NCI-H1417 (cell line): ENCODE data around the gene GNPTG.

ENCODE experiments used
- DNase-seq, 3 experiments: peaks; one replicate each; lab custom pipeline; 2025; lab: John Stamatoyannopoulos, UW

GNPTG gene

GRCh38 chr16:1347286-1347855 is 4.4 kb upstream of the GNPTG start:
- DNase-seq: no peak

- DNase-seq: no peak
Observed at GRCh38 chr16:1347962-1348361, 3.8 kb upstream of the GNPTG start.

GRCh38 chr16:1348441-1348840 is 3.3 kb upstream of the GNPTG start:
- DNase-seq: no peak

DNA sequence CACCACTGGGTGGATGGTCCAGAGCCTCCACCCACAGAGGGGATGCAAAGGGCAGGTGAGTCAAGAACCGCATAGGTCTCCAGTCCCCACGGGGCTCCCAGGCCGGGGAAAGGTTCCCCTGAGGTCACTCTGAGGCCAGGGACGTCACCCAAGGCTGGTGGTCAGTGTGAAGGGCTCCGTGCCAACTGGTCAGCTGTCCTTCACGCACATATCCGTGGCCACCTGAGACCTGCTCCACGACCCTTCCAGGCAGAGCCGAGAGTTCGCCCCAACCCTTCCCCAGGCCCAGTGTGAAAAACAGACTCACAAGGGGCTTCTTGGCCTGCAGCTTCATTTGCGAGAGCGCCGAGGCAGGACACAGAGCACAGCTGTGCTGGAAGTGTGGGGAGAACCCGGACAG is 2.8 kb upstream of the GNPTG start:
- DNase-seq: no peak

- DNase-seq: no peak
Observed at GRCh38 chr16:1349351-1349750, 2.4 kb upstream of the GNPTG start.

- no peak for DNase-seq
Observed at GRCh38 chr16:1349951-1350350, 1.8 kb upstream of the GNPTG start.

- DNase-seq: no peak
Observed at GRCh38 chr16:1350691-1351090, 1.0 kb upstream of the GNPTG start.

- DNase-seq: no peak
Observed at GRCh38 chr16:1351215-1351581, 533 bp upstream of the GNPTG start.

GRCh38 chr16:1354815-1355540 is 3.2 kb downstream of the GNPTG start:
- no peak for DNase-seq

DNA sequence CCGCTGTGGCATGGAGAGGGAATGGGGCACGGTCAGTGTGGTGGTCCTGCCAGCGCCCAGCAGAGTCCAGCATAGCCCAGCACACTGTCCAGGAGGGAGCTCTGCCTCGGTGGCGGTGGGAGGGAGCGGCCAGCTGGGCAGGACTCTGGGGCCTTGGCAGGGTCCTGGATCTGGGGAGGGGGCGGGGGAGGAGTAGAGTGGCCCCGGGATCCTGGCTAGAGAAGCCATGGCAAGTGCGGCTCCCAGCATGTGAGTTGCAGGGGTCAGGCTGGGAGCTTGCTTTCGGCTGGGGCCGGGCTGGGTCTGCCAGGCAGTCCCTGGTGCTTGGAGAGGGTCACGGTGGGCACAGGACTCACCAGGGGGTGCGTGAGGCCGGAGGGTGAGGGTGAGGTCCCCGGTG is 3.9 kb downstream of the GNPTG start:
- no peak for DNase-seq

DNA sequence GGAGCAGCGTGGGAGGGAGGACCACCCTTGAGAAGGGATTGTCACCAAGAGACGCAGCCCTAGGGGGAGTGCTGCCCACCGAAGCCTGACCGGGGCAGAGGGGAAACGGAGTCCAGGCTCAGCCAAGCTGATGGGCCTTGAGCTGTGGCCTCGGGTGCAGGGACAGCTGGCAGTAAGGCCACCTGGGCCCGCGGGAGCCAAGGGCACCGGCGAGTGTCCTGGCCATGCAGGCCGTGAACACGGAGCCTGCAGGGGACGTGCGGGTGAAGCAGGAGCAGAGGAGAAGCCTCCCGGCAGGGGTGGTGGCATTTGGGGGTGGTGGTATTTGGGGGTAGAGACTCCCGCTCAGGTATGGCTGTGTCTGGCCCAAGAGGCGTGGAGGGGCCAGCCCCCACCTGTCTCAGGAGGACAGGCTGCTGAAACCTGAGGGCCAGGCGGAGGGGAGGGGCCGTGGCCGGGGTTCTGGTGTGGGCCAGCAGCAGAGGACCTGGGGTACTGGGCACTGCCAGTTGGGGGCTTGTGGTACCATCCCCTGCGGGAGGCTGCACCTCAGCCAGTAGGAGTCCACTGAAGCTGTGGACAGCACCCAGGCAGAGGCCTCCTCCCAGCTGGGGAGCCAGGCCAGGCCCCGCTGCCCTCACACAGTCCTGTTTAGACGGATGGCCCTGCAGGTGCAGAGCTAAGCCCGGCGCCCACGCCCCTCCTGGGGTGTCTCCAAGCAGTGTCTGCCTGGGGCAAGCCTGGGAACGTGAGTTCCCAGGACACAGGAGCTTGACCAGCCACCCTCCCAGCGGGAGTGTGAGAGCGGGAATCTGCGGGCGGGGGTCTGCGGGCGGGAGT is 4.5 kb downstream of the GNPTG start:
- no peak for DNase-seq

- DNase-seq: no peak
Observed at GRCh38 chr16:1357906-1358566, 6.3 kb downstream of the GNPTG start.

GRCh38 chr16:1361685-1362360 is 10.1 kb downstream of the GNPTG start:
- no peak for DNase-seq

DNA sequence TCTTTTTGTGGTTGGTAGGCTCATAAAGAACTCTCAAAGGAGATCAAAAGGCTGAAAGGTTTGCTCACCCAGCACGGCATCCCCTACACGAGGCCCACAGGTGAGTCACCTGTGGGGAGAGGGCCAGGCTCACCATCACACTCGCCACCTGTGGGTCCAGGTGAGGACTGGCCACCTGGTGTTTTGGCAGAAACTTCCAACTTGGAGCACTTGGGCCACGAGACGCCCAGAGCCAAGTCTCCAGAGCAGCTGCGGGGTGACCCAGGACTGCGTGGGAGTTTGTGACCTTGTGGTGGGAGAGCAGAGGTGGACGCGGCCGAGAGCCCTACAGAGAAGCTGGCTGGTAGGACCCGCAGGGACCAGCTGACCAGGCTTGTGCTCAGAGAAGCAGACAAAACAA is 11.1 kb downstream of the GNPTG start:
- DNase-seq: no peak

GRCh38 chr16:1363501-1364041 is 11.8 kb downstream of the GNPTG start:
- DNase-seq: peak; percentile 29 to 53 (median 43)

- DNase-seq: no peak
Observed at GRCh38 chr16:1364510-1364909, 12.8 kb downstream of the GNPTG start.

DNA sequence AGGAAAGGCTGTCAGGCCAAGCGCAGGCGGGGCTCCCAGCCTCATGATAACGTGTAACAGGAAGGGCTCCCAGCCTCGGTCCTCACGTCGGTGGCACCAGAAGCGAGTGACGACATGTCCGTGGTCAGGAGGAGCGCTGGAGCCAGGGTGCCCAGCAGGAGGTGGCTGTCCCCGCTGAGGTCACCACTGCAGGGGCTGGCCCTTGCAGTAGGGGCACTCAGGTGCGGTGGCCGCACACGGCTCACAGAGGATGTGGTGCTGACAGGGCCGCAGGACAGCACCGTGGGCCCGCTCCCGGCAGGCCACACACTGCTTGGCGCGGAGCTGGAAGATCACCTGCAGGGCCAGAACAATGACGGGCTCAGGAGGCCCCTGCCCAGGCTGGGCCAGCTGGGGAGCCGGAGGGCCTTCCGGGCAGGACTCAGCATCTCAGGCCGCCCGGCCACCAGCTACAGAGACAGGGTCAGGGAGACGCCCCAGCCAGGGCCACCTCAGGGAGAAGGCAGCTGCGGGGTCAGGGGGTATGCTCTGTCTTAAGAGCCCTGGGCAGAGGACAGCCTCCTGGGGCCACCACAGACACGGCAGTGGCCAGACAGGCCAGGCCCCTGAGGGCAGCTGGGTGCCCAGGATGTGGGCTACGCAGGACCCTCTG is 14.5 kb downstream of the GNPTG start:
- DNase-seq: no peak

- peak in 2 of 3 experiments; percentile 67 to 77 for DNase-seq
Observed at GRCh38 chr16:1366712-1367299, 15.1 kb downstream of the GNPTG start.

DNA sequence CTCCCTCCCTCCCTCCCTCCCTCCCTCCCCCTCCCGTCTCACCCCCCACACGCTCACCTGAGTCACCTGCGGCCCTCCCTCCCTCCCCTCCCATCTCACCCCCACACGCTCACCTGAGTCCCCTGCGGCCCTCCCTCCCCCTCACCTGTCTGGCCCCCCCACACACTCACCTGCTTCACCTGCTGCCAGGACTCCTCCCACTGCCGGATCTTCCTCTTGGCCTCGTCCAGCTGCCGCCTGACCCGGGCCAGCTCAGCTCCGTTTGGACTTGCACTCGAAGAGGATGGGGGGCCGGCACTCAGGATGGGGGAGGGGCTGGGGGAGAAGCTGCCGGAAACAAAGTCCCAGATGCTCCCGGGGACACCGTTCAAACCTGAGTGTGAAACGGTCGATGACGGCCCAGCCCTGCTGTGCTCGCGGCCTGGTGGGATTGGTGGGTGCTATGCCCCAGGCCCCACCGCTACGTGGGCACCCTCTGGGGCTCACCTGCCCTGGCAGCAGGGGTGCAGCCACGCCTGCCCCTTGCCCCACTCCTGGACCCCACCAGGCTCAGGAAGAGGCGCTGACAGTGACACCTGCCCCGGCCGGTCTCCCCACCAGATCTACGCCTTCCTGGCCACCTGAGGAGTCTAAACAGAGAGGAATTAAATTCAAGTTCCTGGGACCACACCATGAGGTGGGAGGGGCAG is 15.9 kb downstream of the GNPTG start:
- DNase-seq: peak; percentile 66 to 81 (median 79)
